ENCODE data around the gene DAB2.
"Not testable (repeated sequence)": the region's sequence is repeated elsewhere in the genome, so short reads cannot be mapped to it uniquely, and the experiment has no call there.

Gene DAB2

DNA sequence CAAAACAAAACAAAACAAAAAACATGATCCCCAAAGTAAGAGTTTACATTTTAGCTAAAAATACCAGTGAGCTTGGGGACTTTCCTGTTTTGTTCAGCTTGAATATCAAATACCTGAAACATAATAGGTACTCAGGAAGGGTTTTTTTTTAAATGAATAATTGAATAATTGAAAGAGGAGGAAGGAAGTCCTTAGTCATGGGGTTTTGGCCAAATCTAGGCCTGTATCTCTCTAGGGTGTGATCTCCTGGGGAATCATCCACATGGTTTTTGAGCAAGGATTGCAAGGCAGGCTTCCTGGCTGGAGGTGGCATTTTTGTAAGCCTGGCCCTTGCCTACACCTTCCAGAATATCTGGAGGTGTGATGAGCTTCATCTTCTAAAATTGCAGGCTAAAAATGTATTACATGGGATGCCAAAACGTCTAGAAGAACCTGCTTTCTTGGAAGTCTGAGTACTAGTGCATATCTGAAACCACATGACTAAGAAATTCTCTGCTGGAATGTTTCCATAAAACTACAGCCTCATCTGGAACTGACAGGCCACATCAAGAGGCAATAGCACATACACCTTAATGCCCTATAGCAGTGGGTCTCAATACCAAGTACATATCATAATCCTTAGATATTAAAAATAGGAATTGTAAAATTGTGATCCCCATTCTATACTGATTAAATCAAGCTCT, 70.9 kb downstream of the DAB2 start:
- in situ Hi-C loops (cut with HindIII; ENCODE audit: low sequenced_read_pairs), result no loop called here

DNA sequence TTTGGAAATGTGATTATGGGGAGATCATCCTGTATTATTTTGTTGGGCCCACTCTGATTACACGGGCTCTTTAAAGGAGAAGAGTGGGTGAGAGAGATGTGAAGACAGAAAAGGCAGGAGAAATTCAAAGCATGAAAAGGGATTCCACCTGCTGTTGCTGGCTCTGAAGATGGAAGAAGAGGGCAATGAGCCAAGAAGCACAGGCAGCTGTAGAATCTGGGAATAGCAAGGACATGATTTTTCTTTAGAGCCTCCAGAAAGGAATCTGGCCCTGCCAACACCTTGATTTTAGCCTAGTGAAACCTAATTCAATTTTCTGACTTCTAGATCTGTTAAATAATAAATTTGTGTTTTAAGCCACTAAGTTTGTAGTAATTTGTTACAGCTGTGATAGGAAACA, 71.8 kb downstream of the DAB2 start:
- in situ Hi-C loops (cut with HindIII; ENCODE audit: low sequenced_read_pairs), result no loop called here

DNA sequence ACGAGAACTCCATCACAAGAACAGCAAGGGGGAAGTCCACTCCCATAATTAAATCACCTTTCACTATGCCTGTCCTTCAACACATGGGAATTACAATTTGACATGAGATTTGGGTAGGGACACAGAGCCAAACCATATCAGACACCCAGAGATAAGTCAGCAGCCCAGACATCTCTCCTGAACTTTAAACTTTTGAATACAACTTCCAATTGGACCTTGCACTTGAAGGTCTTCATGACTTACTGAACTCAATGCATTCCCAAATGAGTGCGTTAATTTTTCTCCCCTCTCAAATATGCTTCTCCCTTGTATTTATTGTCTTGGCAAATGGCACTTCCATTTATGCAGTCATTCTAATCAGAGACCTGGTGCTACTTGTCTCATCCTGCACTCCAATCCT, 72.6 kb downstream of the DAB2 start:
- in situ Hi-C loops (cut with HindIII; ENCODE audit: low sequenced_read_pairs), result no loop called here

DNA sequence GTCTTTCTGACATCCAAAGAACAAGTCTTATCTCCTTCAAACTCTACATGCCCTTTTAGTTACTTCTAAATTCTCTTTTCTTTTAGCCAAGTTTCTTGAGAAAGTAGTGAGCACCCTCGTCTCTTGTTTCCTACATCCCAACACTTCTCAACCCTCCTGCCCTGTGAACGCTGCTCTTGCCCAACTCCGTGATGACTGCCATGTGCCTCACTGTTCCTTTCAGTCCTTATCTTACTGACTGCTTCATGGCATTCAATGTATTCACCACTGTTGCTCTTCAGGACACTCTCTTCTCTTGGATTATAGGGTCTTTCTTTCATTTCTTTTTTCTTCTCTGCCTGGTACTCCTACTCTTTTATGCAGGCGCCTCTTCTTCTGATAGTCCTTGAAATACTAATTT, 75.3 kb downstream of the DAB2 start:
- in situ Hi-C loops (cut with HindIII; ENCODE audit: low sequenced_read_pairs), result no loop called here

DNA sequence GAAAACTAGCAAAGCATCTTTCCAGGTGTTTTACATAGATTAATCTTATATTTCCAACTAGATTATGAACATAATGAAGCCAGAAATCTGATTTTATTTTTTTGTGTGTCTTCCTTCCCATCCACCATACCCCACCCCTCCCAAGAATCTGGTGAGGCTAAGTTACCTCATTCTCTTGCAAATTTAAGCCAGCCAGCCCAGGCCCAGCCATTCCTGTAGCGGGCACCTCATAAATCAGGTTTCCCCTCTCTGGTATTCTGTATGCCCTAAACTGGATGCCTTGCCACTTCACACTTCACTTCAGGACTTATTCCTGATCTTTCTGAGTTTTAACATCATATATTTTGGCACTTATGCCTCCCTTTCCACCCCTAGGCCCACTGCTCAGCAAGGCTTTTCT, 82.3 kb downstream of the DAB2 start:
- in situ Hi-C loops (cut with HindIII; ENCODE audit: low sequenced_read_pairs), result no loop called here

DNA sequence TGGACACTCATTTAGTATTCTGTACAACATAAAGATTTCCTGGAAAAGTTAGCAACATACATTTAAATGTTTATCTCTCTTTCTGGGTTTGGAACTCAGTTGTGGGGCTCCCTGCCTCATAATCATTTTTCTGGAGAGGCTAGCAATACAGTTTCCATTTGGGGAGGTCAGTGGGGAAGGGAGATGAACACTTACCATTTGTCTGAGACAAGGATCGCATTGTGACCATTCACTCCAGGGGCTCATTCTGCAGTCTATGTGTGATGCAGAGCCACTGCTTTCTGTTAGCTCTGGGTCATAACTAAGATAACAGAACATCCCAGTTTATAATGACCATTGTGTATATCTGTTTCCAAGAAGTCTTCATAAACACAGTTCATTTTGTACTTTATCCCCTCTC, 82.9 kb downstream of the DAB2 start:
- in situ Hi-C loops (cut with HindIII; ENCODE audit: low sequenced_read_pairs), result no loop called here

DNA sequence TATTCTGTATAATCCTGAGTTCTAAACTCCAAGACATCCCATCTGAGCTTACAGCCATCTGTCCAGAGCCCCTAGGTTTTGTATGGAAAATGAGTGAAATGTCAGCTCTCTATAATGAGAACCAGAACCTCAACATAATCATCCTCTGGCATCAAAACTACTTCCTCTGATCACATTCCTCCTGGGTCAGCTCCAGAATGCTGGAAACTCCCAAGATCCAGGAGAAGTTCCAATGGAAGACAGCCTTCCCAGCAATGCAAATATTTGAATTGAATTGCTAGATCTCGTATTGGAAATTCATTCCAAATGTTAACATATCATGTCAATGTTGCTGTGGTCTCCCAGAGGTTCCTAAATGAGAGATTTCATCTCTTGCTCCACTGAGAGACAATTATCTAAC, 84.3 kb downstream of the DAB2 start:
- in situ Hi-C loops (cut with HindIII; ENCODE audit: low sequenced_read_pairs), result no loop called here

DNA sequence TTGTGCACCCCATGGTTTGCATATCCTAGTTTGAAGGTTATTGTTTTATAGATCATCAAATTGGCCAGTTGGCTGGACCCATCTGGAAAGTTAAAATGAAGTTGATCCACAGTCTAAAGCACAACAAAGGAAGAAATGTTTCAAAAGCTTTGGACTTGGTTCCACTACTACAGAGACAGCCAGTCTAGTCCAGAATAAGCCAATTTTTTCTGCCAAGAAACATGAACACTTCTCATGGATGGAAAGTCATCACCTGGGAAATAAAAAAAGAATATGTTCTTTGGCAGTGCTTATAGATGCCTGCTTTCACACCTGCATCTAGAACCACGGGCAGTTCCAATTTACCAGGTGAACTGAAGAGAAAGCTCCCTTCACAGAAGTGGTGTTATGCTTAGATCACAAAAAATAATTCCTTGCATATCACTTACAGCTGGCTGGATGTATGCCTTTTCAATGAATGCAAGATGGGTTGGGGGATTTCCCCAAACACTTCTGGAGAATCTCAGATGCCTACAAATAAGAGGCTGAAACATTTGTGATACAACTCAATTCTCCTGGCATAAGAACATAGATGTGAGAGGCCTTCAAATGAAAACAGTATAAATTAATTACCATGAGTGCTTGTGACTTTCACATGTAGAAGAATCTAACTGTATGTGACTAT, 87.4 kb downstream of the DAB2 start:
- in situ Hi-C loops (cut with HindIII; ENCODE audit: low sequenced_read_pairs), result no loop called here

DNA sequence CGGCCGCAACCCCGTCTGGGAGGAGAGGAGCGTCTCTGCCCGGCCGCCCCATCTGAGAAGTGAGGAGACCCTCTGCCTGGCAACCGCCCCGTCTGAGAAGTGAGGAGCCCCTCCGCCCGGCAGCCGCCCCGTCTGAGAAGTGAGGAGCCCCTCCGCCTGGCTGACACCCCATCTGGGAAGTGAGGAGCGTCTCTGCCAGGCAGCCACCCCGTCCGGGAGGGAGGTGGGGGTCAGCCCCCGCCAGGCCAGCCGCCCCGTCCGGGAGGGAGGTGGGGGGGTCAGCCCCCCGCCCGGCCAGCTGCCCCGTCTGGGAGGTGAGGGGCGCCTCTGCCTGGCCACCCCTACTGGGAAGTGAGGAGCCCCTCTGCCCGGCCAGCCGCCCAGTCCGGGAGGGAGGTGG, 90.5 kb downstream of the DAB2 start:
- in situ Hi-C loops (cut with HindIII; ENCODE audit: low sequenced_read_pairs), result not testable (repeated sequence)

DNA sequence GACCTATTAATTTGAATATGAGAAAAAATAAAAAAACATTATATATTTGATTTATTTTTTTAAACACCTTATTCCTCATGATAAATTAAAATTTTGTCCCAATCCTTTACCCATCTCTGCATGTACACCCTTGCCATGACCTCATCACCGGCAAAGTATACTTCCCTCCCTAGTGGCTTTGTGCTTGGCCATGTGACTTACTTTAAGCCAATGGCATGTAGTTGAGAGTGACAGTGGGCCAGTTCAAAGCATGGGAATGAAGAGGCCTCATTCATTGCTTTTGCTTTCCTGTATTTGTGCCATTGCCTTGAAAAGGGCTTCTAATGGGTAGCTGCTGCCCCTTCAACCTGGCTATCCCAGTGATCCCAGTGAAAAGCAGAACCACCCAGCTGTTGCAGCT, 91.7 kb downstream of the DAB2 start:
- in situ Hi-C loops (cut with HindIII; ENCODE audit: low sequenced_read_pairs), result no loop called here

DNA sequence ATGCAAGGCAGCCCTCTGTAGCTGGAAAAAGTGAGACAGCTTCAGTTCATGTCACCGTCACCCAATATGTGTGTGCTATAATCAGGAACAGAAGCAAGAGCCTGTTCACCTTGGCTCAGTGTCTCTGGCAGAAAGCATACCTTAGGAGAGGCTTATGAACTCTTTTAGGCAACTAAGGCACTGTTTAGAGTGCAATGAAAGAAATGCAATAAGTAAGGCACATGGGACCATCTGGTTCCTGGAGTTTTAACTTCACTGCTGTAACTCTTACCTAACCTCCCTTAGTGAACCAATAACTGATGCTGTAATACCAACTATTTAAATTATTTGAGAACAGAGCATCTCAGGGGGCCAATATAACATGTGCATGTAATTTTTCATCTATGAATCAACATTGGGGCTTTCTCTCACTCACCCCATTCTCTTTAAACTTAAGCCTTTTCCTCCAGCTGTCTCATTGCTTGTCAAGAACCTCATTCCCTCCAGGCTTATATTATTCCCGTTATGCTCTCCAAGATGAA, 92.9 kb downstream of the DAB2 start:
- in situ Hi-C loops (cut with HindIII; ENCODE audit: low sequenced_read_pairs), result no loop called here

DNA sequence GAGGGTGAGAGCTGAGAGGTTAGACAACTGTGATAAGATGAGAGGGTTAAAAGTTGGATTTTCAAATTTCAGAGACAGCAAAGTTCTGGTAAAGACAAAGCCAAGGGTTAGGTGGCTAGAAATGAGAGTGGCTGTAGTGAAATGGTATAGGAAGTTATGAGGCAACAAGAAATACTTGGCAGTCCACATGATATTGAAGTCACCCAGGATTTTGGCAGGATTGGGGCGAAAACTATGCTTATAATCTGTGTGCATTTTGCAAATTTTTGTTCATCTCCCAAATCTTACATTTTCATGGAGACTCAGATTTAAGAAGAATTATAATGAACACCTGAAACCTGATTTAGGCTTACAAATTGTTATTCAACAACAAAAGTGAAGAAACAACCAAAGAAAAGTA, 96.0 kb downstream of the DAB2 start:
- in situ Hi-C loops (cut with HindIII; ENCODE audit: low sequenced_read_pairs), result no loop called here

DNA sequence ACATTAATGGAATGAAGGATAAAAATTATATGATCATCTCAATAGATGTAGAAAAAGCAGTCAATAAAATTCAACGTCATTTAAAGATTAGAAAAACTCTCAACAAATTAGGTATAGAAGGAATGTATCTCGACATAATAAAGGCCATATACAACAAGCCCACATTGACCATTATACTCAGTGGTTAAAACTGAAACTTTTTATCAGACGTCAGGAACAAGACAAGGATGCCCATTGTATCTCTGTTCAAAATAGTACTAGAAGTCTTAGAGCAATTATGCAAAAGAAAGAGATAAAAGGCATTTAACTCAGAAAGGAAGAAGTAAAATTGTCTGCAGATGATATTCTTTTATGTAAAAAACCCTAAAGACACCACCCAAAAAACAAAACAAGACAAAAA, 101.2 kb downstream of the DAB2 start:
- in situ Hi-C loops (cut with HindIII; ENCODE audit: low sequenced_read_pairs), result no loop called here
